Hepatocyte (in vitro differentiated cells): ENCODE data around the gene SCYGR4. TPM values are rescaled to one million over a fixed set of nuclear protein-coding genes. Genes with fewer than 3 reads are reported as not detected.

ENCODE experiments used
- DNase-seq: peaks from one replicate; pipeline ENCODE4 v3.0.0-alpha.2; 2016; ENCODE audit warnings: low spot score
- H2AFZ ChIP-seq: fragments of 200-600 bp; sonication (generic); 2 replicates; pipeline ENCODE4 v1.6.0; 2016; ENCODE audit warnings: antibody characterized with exemption, mild to moderate bottlenecking
- H3K27ac ChIP-seq: fragments of 200-600 bp; sonication (generic); 2 replicates; pipeline ENCODE4 v1.5.1; 2016; ENCODE audit warnings: mild to moderate bottlenecking
- H3K27me3 ChIP-seq: fragments of 200-600 bp; sonication (generic); 2 replicates; pipeline ENCODE4 v1.6.1; 2016
- H3K36me3 ChIP-seq: fragments of 200-600 bp; sonication (generic); replicated peaks from 2 replicates; pipeline ENCODE4 v1.5.1; 2016; ENCODE audit warnings: low read depth; ENCODE audit not compliant: insufficient read depth
- H3K4me1 ChIP-seq: fragments of 200-600 bp; sonication (generic); 2 replicates; pipeline ENCODE4 v1.5.1; 2016; ENCODE audit warnings: mild to moderate bottlenecking, moderate library complexity; ENCODE audit not compliant: insufficient read depth
- H3K4me2 ChIP-seq: fragments of 200-600 bp; sonication (generic); 2 replicates; pipeline ENCODE4 v1.6.0; 2016
- H3K4me3 ChIP-seq: fragments of 200-600 bp; sonication (generic); 2 replicates; pipeline ENCODE4 v1.5.1; 2016; ENCODE audit warnings: mild to moderate bottlenecking
- H3K79me2 ChIP-seq: fragments of 200-600 bp; sonication (generic); 2 replicates; pipeline ENCODE4 v1.6.0; 2017; ENCODE audit warnings: mild to moderate bottlenecking
- H3K9me2 ChIP-seq: fragments of 200-600 bp; sonication (generic); replicated peaks from 2 replicates; pipeline ENCODE4 v1.6.0; 2017; ENCODE audit warnings: mild to moderate bottlenecking; ENCODE audit not compliant: insufficient read depth
- H3K9me3 ChIP-seq: fragments of 200-600 bp; sonication (generic); 2 replicates; pipeline ENCODE4 v1.5.1; 2016; ENCODE audit warnings: low read depth, mild to moderate bottlenecking
- H4K20me1 ChIP-seq: fragments of 200-600 bp; sonication (generic); 2 replicates; pipeline ENCODE4 v1.6.0; 2016; ENCODE audit warnings: mild to moderate bottlenecking; ENCODE audit not compliant: insufficient read depth, poor library complexity, severe bottlenecking
- CTCF ChIP-seq: fragments of 200-600 bp; sonication (generic); IDR thresholded peaks from 2 replicates; pipeline ENCODE4 v1.5.1; 2016; ENCODE audit warnings: antibody characterized with exemption, mild to moderate bottlenecking; ENCODE audit not compliant: poor library complexity
- EZH2 ChIP-seq: fragments of 200-600 bp; sonication (generic); IDR thresholded peaks from 2 replicates; pipeline ENCODE4 v1.6.1; 2016; ENCODE audit warnings: antibody characterized with exemption, mild to moderate bottlenecking, borderline replicate concordance
- EZH2phosphoT487 ChIP-seq: fragments of 200-600 bp; sonication (generic); IDR thresholded peaks from one replicate; pipeline ENCODE4 v1.6.1; 2018; ENCODE audit warnings: antibody characterized with exemption, mild to moderate bottlenecking, low read depth, moderate library complexity; ENCODE audit not compliant: unreplicated experiment, severe bottlenecking
- WGBS: methylation state at CpG from one replicate; pipeline ENCODE4 v1.1.6; 2016; ENCODE audit warnings: low lambda C conversion rate; ENCODE audit errors: missing lambda C conversion rate; 5-methylcytosine and 5-hydroxymethylcytosine counted together
- polyA plus RNA-seq: library from polyadenylated mRNA; unstranded; fragments of >200 nt; fragmentation: Nextera tagmentation; extraction: Ambion mirVana; gene quantifications from 2 replicates; pipeline ENCODE4 v1.2.1, GENCODE V29; 2016
- total RNA-seq: library from RNA; depleted of rRNA; stranded (reverse); fragments of >200 nt; gene quantifications from 2 replicates; pipeline ENCODE4 v1.2.3, GENCODE V29; 2014

Gene SCYGR4
- total and polyA plus RNA-seq, 2 experiments from 2014 or later, result not detected

GRCh38 chr2:227579791-227580190 lies 37.5 kb upstream of the SCYGR4 start:
- Histone ChIP-seq H3K4me2 (no peak overlapping the region), H3K79me2 (no peaks in the 10 kb centered on the region), H3K4me3 (no peak overlapping the region), H4K20me1 (no peaks in the 10 kb centered on the region), H3K27me3 (no peaks in the 10 kb centered on the region), H3K36me3 (no peaks in the 10 kb centered on the region), H3K4me1 (no peaks in the 10 kb centered on the region), H3K9me3 (no peaks in the 10 kb centered on the region), H3K27ac (no peak overlapping the region), H3K9me2 (no peaks in the 10 kb centered on the region), H2AFZ (no peak overlapping the region)
- TF ChIP-seq EZH2phosphoT487 (no peak), EZH2 (no peak), CTCF (no peak)
- no peak for DNase-seq
- 97% methylated on average over 1 of the region's 1 CpG for WGBS

DNA sequence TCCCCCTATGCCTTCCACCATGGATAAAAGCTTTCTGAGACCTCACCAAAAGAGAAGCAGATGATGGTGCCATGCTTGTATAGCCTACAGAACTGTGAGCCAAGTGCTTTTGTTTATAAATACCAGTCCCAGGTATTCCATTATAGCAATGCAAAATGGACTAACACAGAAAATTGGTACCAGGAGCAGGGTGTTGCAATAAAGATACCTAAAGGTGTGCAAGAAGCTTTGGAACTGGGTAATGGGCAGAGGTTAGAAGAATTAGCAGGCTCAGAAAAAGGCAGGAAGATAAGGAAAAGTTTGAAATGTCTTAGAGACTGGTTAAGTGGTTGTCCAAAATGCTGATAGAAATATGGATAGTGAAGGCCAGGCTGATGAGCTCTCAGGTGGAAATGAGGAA lies 34.9 kb upstream of the SCYGR4 start:
- DNase-seq, result no peak
- Histone ChIP-seq H3K4me2 (no peak overlapping the region), H4K20me1 (no peaks in the 10 kb centered on the region)

GRCh38 chr2:227592694-227593387 lies 24.5 kb upstream of the SCYGR4 start:
- 92% methylated on average over 1 of the region's 1 CpG for WGBS
- no peak for DNase-seq

More for the DNA sequence above, 34.9 kb upstream of the SCYGR4 start:
- Histone ChIP-seq H3K27ac (no peak overlapping the region), H3K4me1 (no peaks in the 10 kb centered on the region), H2AFZ (no peak overlapping the region), H3K9me3 (no peaks in the 10 kb centered on the region), H3K27me3 (no peaks in the 10 kb centered on the region), H3K79me2 (no peaks in the 10 kb centered on the region), H3K4me3 (no peak overlapping the region), H3K36me3 (no peaks in the 10 kb centered on the region), H3K9me2 (no peaks in the 10 kb centered on the region)
- TF ChIP-seq EZH2phosphoT487 (no peak), CTCF (no peak), EZH2 (no peak)

More at GRCh38 chr2:227592694-227593387, 24.5 kb upstream of the SCYGR4 start:
- TF ChIP-seq EZH2 (no peak), CTCF (no peak), EZH2phosphoT487 (no peak)
- no peak overlapping the region for H3K4me3 ChIP-seq
- no peaks in the 10 kb centered on the region for H3K9me3 ChIP-seq
- H3K4me2 ChIP-seq, result no peak overlapping the region
- no peaks in the 10 kb centered on the region for H3K27me3 ChIP-seq
- no peaks in the 10 kb centered on the region for H3K4me1 ChIP-seq
- no peak overlapping the region for H2AFZ ChIP-seq
- no peaks in the 10 kb centered on the region for H3K79me2 ChIP-seq
- H4K20me1 ChIP-seq, result no peaks in the 10 kb centered on the region
- H3K36me3 ChIP-seq, result no peaks in the 10 kb centered on the region
- H3K9me2 ChIP-seq, result no peaks in the 10 kb centered on the region
- no peak overlapping the region for H3K27ac ChIP-seq
